Measurements from ENCODE around the gene CADPS.

DNA sequence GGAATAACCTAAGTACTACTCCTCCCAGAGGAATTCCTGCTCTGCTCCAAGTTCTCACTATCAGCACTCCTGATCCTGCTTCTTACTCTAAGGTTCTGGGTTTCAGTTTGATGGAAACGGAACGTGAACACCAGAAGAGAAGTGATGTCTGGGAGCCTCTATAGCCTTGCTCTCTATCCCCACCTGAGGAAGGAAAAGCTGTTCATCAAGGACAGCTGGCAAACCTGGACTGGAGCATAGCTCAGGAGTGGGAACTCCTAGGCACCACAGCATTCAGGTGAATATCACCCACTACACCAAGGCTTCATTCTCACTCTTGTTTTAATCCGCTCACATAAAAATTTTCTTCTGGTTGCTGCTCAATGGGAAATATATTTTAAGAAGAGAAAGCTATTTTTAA is 13.0 kb upstream of the CADPS start:
- no peak for TF ChIP-seq POLR2A (IDR thresholded peaks at IDR 0.05)
- TF ChIP-seq, protein P1, sequence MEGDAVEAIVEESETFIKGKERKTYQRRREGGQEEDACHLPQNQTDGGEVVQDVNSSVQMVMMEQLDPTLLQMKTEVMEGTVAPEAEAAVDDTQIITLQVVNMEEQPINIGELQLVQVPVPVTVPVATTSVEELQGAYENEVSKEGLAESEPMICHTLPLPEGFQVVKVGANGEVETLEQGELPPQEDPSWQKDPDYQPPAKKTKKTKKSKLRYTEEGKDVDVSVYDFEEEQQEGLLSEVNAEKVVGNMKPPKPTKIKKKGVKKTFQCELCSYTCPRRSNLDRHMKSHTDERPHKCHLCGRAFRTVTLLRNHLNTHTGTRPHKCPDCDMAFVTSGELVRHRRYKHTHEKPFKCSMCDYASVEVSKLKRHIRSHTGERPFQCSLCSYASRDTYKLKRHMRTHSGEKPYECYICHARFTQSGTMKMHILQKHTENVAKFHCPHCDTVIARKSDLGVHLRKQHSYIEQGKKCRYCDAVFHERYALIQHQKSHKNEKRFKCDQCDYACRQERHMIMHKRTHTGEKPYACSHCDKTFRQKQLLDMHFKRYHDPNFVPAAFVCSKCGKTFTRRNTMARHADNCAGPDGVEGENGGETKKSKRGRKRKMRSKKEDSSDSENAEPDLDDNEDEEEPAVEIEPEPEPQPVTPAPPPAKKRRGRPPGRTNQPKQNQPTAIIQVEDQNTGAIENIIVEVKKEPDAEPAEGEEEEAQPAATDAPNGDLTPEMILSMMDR (IDR thresholded peaks at IDR 0.05): no peak
